NCI-H2029 (cell line): ENCODE data around the gene AEBP1.

Source experiments
- DNase-seq: peaks from one replicate; lab custom pipeline; 2025; lab: John Stamatoyannopoulos, UW

AEBP1 gene

GRCh38 chr7:44103923-44104859 is at the start of gene AEBP1:
AEBP1 (plus strand) TSS chr7:44104345; CDS start chr7:44104666, 321 bp downstream.
- DNase-seq = no peak

- no peak for DNase-seq
These were observed 47.5 kb upstream of the AEBP1 start for GRCh38 chr7:44056681-44057080.

- DNase-seq = no peak
These were observed 46.8 kb upstream of the AEBP1 start for GRCh38 chr7:44057181-44057848.

- no peak for DNase-seq
These were observed 46.0 kb upstream of the AEBP1 start for GRCh38 chr7:44057849-44058758.

- no peak for DNase-seq
These were observed 45.4 kb upstream of the AEBP1 start for GRCh38 chr7:44058759-44059218.

GRCh38 chr7:44059219-44060090 is 44.7 kb upstream of the AEBP1 start:
- no peak for DNase-seq

- no peak for DNase-seq
These were observed 43.8 kb upstream of the AEBP1 start for GRCh38 chr7:44060091-44060947.

- DNase-seq = no peak
These were observed 43.0 kb upstream of the AEBP1 start for GRCh38 chr7:44060948-44061644.

GRCh38 chr7:44061645-44062179 is 42.4 kb upstream of the AEBP1 start:
- DNase-seq = no peak

- no peak for DNase-seq
These were observed 41.8 kb upstream of the AEBP1 start for GRCh38 chr7:44062180-44062902.

GRCh38 chr7:44062903-44063295 is 41.2 kb upstream of the AEBP1 start:
- DNase-seq = no peak

- no peak for DNase-seq
These were observed 40.6 kb upstream of the AEBP1 start for GRCh38 chr7:44063547-44063893.

- DNase-seq = no peak
These were observed 40.1 kb upstream of the AEBP1 start for GRCh38 chr7:44063894-44064651.

GRCh38 chr7:44064791-44065430 is 39.2 kb upstream of the AEBP1 start:
- DNase-seq = no peak

- peak; percentile 21 for DNase-seq
These were observed 38.6 kb upstream of the AEBP1 start, which contains the start of gene PGAM2 for GRCh38 chr7:44065431-44066110. PGAM2 (minus strand) TSS chr7:44065567; CDS start chr7:44065529, 38 bp downstream.

- no peak for DNase-seq
These were observed 38.1 kb upstream of the AEBP1 start for GRCh38 chr7:44066111-44066460.
